ENCODE data around the gene ICA1L. TPM values are rescaled to one million over a fixed set of nuclear protein-coding genes. Genes with fewer than 3 reads are reported as not detected.

The ICA1L gene
- total and polyA plus RNA-seq, 2 experiments from 2014 or later: 8.3 to 17.3 TPM

DNA sequence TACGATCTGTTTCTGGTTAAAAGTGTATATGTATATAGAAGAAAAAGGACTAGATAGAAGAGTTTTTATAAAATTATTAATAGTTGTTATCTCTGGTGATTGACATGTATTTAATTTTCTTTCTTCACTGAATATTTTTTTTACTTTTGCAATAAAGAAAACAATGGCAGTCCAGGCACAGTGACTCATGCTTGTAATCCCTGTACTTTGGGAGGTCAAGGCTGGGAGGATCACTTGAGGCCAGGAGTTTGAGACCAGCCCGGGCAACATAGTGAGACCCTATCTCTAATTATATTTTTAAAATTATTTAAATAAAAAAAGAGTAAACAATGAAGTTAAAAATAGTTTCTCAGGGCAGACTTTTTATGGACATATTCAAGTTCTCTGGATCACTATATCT, 122.1 kb downstream of the ICA1L start:
- Histone ChIP-seq H3K36me3 (no peaks in the 10 kb centered on the region), H3K27ac (no peak overlapping the region), H3K4me1 (ENCODE audit: low read depth) (no peaks in the 10 kb centered on the region), H3K9me3 (ENCODE audit: low read depth) (no peaks in the 10 kb centered on the region), H3K4me3 (no peak overlapping the region), H3K27me3 (no peaks in the 10 kb centered on the region)
- DNase-seq (ENCODE audit: low read depth in 1 of 2, low spot score in 1 of 2): no peak
- TF ChIP-seq, protein P1, sequence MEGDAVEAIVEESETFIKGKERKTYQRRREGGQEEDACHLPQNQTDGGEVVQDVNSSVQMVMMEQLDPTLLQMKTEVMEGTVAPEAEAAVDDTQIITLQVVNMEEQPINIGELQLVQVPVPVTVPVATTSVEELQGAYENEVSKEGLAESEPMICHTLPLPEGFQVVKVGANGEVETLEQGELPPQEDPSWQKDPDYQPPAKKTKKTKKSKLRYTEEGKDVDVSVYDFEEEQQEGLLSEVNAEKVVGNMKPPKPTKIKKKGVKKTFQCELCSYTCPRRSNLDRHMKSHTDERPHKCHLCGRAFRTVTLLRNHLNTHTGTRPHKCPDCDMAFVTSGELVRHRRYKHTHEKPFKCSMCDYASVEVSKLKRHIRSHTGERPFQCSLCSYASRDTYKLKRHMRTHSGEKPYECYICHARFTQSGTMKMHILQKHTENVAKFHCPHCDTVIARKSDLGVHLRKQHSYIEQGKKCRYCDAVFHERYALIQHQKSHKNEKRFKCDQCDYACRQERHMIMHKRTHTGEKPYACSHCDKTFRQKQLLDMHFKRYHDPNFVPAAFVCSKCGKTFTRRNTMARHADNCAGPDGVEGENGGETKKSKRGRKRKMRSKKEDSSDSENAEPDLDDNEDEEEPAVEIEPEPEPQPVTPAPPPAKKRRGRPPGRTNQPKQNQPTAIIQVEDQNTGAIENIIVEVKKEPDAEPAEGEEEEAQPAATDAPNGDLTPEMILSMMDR (IDR thresholded peaks at IDR 0.05; ENCODE audit: low read depth, low read length): no peak

DNA sequence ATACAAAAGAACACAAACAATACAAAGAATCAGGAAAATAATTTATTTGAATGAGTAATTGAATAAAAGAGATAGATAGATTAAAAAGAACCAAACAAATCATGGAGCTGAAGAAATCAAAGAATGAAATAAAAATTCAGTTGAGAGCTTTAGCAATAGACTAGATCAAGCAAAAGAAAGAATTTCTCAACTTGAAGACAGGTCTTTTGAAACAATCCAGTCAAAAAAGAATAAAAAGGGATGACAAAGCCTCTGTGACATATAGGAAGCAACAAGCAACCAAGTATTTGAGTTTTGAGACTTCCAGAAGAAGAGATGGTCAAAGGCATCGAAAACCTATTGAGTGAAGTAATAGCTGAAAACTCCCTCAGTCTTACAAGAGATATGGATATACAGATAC, 128.0 kb downstream of the ICA1L start:
- Histone ChIP-seq H3K9me3 (ENCODE audit: low read depth) (no peaks in the 10 kb centered on the region), H3K27ac (no peak overlapping the region), H3K27me3 (no peaks in the 10 kb centered on the region), H3K36me3 (no peaks in the 10 kb centered on the region), H3K4me1 (ENCODE audit: low read depth) (no peaks in the 10 kb centered on the region), H3K4me3 (no peak overlapping the region)
- TF ChIP-seq, protein P1 (IDR thresholded peaks at IDR 0.05; ENCODE audit: low read depth, low read length): no peak
- DNase-seq (ENCODE audit: low read depth in 1 of 2, low spot score in 1 of 2): no peak

DNA sequence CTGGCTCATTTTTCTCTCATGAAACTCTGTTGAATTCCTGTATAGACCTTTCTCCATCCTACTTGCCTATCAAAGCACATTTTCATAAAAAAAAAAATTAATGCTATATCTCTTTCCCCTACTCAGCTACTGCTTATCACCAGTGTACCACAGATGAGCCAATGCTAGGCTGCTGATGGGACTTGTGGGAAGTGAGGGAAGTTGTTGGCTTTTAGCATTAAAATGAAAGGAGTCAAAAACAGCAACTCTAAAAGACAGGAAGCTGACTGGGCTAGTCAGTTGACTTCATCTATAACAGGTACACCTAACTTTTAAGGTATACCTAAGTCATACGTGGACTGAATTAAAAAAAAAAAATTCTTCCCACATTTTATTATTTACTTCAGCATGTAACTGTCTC, 134.7 kb downstream of the ICA1L start:
- no peak overlapping the region for H3K4me3 ChIP-seq
- no peaks in the 10 kb centered on the region for H3K36me3 ChIP-seq
- TF ChIP-seq, protein P1 (IDR thresholded peaks at IDR 0.05; ENCODE audit: low read depth, low read length): no peak
- H3K9me3 ChIP-seq (ENCODE audit: low read depth): no peaks in the 10 kb centered on the region
- H3K4me1 ChIP-seq (ENCODE audit: low read depth): no peaks in the 10 kb centered on the region
- no peaks in the 10 kb centered on the region for H3K27me3 ChIP-seq
- DNase-seq (ENCODE audit: low read depth in 1 of 2, low spot score in 1 of 2): no peak
- no peak overlapping the region for H3K27ac ChIP-seq

DNA sequence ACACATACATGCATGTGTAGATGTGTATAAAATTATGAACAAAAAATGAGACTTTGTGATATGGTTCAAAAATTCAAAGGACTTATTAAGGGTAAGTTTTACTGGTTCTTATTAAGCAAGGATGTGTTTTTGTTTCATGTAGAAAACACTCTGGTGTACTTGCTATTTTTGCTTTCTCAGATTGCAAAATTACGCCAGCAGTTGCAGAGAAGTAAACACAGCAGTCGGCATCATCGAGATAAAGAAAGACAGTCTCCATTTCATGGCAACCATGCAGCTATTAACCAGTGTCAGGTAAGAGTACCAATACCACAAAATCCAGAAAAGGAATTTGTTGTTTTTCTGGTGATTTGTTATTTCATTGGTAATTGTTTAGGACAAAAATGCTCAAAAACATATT, 145.5 kb downstream of the ICA1L start:
- no peak for DNase-seq (ENCODE audit: low read depth in 1 of 2, low spot score in 1 of 2)
- no peak overlapping the region for H3K4me3 ChIP-seq
- H3K27me3 ChIP-seq: no peaks in the 10 kb centered on the region
- H3K4me1 ChIP-seq (ENCODE audit: low read depth): no peaks in the 10 kb centered on the region
- H3K36me3 ChIP-seq: peaks cover 10% of the 10 kb centered on the region
- TF ChIP-seq, protein P1 (IDR thresholded peaks at IDR 0.05; ENCODE audit: low read depth, low read length): no peak
- no peaks in the 10 kb centered on the region for H3K9me3 ChIP-seq (ENCODE audit: low read depth)
- H3K27ac ChIP-seq: no peak overlapping the region

DNA sequence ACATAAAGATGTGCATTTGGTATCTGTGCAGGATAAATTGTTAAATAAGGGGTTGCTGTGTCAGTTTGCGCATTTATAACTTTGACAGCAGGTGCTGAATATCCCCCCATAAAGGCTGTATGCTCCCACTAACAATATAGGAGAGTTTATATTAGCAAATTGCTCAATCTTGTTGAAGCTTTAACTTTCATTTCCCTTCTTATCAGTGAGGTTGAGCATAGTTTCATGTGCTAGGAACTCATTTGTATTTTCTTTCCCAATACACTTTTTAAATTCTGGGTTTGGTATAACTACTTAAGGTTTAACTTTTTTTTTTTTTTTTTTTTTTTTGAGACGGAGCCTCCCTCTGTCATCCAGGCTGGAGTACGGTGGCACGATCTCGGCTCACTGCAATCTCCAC, 147.8 kb downstream of the ICA1L start:
- no peaks in the 10 kb centered on the region for H3K27me3 ChIP-seq
- no peak overlapping the region for H3K4me3 ChIP-seq
- peaks cover 7% of the 10 kb centered on the region for H3K36me3 ChIP-seq
- H3K4me1 ChIP-seq (ENCODE audit: low read depth): no peaks in the 10 kb centered on the region
- no peaks in the 10 kb centered on the region for H3K9me3 ChIP-seq (ENCODE audit: low read depth)
- peak in 1 of 2 donors; percentile 16 for DNase-seq (ENCODE audit: low read depth in 1 of 2, low spot score in 1 of 2)
- TF ChIP-seq, protein P1 (IDR thresholded peaks at IDR 0.05; ENCODE audit: low read depth, low read length): no peak
- no peak overlapping the region for H3K27ac ChIP-seq

Other genes with a start within 250 kb of the ICA1L start
- gene FAM117B, start 236.8 kb downstream of the ICA1L start, total RNA-seq: 8.5 and 8.8 TPM in 2 replicates
- gene FAM117B, start 236.8 kb downstream of the ICA1L start, polyA plus RNA-seq: 11.4 and 11.5 TPM in 2 replicates
- 24.0 and 37.4 TPM in 2 replicates for gene WDR12, start 39.9 kb upstream of the ICA1L start, total RNA-seq
- 76.3 and 103 TPM in 2 replicates for gene WDR12, start 39.9 kb upstream of the ICA1L start, polyA plus RNA-seq
- gene CARF, start 40.5 kb upstream of the ICA1L start, total RNA-seq: 12.6 and 16.2 TPM in 2 replicates
- gene CARF, start 40.5 kb upstream of the ICA1L start, polyA plus RNA-seq: 8.6 and 16.2 TPM in 2 replicates
- 9.4 and 16.0 TPM in 2 replicates for gene NBEAL1, start 143.1 kb upstream of the ICA1L start, total RNA-seq
- 12.0 and 13.7 TPM in 2 replicates for gene NBEAL1, start 143.1 kb upstream of the ICA1L start, polyA plus RNA-seq

Data from cardiac muscle cell (in vitro differentiated cells and primary cell).